SU-DHL-6 (cell line): ENCODE measurements around the gene PPP2R2C.

ENCODE experiments used
- EZH2phosphoT487 ChIP-seq: fragments of 200-600 bp; sonication (generic), shearing (Covaris generic); conservative IDR thresholded peaks from 2 replicates; pipeline ENCODE4 v1.6.1; 2018; ENCODE audit warnings: mild to moderate bottlenecking, antibody characterized with exemption, low read length, moderate library complexity, mixed read lengths
- TF ChIP-seq, protein P1 (sequence below): fragments of 200-600 bp; sonication (generic); IDR thresholded peaks from one replicate; pipeline ENCODE4 v1.5.1; 2017; ENCODE audit warnings: antibody characterized with exemption, mild to moderate bottlenecking, low read length, moderate library complexity; ENCODE audit not compliant: insufficient read depth, poor library complexity, severe bottlenecking

DNA sequence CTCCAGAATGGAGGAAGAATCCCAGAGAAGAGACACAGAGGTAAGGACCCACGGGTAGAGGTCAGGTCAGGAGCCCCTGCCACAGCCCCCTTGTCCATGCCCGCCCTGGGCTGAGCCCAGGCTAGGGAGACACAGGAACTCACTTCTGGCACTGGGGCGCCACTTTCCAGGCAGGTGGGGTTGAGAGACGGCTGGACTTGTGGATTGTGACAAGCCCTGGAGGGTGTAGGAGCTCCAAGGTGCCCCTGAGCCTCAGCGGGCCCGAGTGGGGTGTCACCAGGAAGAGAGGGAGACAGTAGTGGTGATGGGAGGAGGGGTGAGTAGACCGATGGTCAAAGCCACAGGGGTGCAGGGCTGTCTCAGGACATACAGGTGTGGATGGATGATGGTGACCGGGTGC lies 143.9 kb downstream of the PPP2R2C start:
- TF ChIP-seq, protein P1, sequence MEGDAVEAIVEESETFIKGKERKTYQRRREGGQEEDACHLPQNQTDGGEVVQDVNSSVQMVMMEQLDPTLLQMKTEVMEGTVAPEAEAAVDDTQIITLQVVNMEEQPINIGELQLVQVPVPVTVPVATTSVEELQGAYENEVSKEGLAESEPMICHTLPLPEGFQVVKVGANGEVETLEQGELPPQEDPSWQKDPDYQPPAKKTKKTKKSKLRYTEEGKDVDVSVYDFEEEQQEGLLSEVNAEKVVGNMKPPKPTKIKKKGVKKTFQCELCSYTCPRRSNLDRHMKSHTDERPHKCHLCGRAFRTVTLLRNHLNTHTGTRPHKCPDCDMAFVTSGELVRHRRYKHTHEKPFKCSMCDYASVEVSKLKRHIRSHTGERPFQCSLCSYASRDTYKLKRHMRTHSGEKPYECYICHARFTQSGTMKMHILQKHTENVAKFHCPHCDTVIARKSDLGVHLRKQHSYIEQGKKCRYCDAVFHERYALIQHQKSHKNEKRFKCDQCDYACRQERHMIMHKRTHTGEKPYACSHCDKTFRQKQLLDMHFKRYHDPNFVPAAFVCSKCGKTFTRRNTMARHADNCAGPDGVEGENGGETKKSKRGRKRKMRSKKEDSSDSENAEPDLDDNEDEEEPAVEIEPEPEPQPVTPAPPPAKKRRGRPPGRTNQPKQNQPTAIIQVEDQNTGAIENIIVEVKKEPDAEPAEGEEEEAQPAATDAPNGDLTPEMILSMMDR = no peak
- no peak for TF ChIP-seq EZH2phosphoT487
